Measurements from ENCODE around the gene PPARD.

PPARD gene

DNA sequence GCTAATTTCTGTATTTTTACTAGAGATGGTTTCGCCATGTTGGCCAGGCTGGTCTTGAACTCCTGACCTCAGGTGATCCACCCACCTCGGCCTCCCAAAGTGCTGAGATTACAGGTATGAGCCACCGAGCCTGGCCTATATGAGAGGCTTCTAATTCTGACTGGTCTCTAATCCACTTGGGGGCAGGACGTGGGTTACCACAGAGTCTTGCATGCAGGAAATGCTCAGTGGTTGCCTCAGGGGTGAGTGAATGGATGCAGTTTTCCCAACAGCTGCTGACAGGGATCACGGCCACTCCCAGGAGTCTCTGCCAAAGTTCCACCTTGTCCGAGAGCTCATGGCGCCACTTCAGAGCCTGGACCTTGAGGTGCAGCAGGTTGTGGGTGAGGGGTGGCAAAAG is 103.3 kb downstream of the PPARD start:
- no peak for DNase-seq

- no peak for DNase-seq
Observed at GRCh38 chr6:35448191-35448590, 105.8 kb downstream of the PPARD start.

DNA sequence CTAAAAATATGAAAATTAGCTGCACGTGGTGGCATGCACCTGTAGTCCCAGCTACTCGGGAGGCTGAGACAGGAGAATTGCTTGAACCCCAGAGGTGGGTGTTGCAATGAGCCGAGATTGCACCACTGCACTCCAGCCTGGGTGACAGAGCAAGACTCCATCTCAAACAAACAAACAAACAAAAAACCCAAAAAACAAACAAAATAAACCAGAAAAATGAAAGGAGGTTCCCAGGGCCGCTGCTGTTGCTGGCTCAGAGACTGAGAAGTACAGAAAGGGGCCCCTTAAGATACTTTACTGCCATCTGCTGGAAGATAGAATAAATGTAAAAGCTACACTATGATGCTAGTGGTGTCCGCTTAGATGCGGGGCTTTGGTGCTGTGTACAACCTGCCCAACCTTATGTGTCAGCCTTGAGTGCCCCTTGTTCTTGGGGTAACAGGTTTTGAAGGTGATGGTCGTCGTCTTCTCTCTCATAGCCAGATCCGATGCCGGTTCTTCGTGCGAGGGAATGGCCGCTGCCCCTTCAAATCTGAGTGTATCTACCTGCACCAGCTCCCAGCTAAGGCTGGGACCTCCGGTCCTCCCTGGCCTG is 107.0 kb downstream of the PPARD start:
- no peak for DNase-seq

DNA sequence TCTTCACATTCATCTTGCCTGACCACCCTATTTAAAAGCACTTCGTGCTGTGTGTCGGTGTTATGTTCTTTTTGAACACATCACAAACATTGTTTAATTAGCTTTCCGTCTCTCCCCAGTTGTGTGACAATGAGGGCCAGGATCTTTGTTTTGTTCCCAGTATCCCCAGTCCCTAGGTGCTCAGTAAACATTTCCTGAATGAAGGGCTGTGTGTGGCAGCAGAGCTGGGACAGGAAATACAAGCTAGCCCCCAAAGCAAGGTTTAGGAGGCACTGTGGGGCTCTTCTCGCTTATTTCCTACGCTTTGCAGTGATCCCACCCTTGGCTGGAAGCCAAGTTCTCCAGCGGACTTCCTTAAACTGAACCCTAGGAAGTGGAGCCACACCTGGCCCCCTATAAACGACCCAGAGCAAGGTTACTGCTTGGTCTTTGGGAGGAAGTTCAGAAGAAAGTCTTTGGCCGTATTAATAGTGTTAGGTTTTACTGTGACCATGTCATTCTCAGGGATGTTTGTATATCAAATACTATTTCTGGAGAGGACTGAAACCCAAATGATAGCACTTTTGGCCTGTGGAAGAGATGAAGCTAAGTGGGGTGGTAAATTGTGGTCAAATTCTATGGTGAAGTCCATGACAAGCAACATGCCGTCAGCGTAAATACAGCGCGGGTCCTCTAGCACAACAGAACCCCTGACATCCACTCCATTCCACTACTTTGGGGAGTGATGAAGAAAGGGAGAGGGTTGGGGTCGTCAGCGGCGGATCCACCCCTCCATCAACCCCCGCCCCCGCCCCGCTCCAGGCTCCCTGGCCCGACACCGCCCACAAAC is 109.2 kb downstream of the PPARD start:
- no peak for DNase-seq

DNA sequence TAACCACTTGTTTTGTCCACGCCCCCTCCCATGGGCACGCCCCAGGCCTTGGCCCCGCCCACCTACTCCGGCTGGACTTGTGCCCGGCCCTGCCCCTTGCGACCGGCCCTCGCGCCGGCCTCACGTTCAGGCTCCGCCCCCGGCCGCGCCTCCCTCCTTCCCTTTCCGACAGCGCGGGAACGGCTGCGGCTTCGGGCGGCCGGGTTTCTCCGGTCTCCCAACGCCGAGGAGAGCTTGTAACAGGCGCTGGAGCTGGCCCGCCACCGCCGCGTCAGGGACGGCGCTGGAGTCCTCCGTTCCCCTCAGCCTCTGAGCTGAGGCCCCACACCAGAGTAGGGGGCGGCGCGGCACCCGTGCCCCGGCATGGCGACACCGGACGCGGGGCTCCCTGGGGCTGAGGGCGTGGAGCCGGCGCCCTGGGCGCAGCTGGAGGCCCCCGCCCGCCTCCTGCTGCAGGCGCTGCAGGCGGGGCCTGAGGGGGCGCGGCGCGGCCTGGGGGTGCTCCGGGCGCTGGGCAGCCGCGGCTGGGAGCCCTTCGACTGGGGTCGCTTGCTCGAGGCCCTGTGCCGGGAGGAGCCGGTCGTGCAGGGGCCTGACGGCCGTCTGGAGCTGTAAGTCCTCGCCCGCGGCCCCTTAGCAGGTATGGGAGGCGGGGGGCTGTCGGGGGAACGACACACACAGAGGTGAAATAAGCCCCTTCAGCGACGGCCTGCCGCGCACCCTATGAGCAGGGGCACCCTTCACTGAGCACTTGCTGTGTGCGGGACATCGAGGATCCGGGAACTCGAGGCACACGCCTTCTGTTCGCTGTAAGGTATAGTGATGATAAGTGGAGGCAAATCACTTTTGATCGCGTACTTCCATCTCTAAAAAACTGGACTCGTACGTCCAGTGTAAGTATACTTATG is 110.1 kb downstream of the PPARD start, which contains the start of gene FANCE:
FANCE (plus strand) TSS at position 156 of the 908 bp plus-strand sequence; CDS start at position 364, 208 bp downstream.
- DNase-seq: peak; percentile 78

DNA sequence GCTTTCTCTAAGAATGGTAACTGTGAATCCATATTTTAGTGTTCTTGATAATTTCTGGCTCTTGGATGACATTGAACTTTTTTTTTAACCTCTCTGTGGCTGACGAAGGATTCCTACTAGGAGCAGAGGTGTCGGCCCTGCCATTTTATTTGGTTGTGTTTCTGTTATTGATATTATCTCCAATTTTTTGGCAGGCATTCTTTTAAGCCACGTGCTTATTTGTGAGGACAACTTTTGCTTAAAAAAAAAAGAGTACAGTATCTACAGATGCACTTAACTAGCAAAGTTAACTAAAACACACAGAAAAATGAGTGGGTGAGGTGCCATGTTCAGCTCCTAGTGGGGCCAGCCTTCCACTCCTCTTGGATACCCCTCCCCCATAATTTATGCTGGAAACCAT is 110.9 kb downstream of the PPARD start:
- DNase-seq: no peak

DNA sequence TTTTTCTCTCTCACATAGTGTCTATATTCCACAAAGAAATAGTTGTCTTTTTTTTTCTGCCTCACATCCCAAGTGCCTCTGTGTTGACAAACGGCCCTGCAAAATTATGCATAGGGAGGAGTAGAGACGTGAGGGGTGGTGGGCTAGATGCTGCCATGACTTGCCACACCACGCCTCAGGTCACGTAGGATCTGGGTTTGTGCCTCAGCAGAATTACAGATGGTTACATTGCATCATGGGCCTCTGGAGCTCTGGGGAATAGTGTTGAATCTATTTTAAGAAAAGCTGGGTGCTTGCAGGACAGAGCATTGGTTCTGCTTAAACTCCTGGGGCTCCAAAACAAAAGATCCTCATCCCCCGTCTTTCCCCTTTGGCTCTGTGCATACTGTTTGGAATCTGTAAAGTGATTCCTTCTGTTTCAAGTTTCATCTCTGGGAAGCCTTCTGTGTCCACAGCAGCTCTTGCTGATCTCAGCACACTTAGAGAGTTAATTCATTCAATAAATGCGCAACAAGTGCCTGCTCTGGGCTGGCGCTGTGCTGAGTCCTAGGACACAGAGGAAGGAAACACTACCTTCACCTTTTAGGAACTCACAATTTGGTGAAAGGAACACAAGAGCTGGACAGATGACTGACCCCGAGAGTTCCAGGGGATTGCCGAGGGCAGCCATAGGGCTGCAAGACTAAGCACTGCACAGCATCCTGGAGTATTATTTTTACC is 112.2 kb downstream of the PPARD start:
- DNase-seq: no peak

GRCh38 chr6:35457907-35458306 is 115.5 kb downstream of the PPARD start:
- DNase-seq: no peak

GRCh38 chr6:35461270-35461669 is 118.9 kb downstream of the PPARD start:
- DNase-seq: no peak

DNA sequence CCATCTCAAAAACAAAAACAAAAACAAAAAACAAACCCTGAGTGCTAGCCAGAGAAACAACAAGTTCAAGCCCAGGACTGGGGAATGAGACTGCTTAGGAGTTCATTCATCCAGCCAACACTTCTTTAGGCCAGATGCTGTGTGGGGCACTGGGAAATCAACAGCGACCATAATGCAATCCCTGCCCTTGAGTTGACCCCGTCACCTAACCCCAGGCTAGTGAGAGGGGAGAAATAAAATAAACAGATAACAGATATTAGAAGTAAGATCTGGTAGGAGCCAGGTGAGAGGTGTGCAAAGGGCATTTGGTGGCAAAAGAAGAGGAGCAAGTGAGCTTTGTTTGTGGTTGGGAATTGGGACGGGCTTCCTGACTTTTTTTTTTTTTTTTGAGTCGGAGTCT is 120.9 kb downstream of the PPARD start:
- DNase-seq: no peak

DNA sequence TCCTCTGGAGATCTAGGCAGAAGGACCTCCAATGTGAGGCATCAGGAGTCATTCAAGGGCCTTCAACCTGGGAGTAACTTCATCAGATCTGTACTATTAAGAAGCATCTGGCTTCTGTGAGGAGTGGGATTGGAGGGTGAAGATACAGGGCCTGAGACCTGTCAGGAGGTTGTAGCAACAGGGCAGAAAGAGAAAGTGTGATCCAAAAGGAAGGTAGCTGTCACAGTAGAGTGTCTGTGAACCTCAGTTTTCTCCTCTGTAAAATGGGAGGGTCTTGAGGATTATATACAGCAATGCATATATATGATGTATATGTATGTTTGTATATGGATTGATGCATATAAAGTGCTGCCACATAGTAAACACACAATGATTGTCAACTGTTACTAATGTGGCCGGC is 123.3 kb downstream of the PPARD start:
- no peak for DNase-seq

- peak; percentile 82 for DNase-seq
Observed at GRCh38 chr6:35468181-35468979, 126.0 kb downstream of the PPARD start, which contains the start of gene RPL10A. Gene RPL10A, plus strand, starts transcription at chr6:35468401. Its CDS starts 34 bp downstream, at chr6:35468435.

GRCh38 chr6:35468980-35469750 is 126.8 kb downstream of the PPARD start:
- no peak for DNase-seq

GRCh38 chr6:35469751-35470662 is 127.6 kb downstream of the PPARD start:
- DNase-seq: no peak

DNA sequence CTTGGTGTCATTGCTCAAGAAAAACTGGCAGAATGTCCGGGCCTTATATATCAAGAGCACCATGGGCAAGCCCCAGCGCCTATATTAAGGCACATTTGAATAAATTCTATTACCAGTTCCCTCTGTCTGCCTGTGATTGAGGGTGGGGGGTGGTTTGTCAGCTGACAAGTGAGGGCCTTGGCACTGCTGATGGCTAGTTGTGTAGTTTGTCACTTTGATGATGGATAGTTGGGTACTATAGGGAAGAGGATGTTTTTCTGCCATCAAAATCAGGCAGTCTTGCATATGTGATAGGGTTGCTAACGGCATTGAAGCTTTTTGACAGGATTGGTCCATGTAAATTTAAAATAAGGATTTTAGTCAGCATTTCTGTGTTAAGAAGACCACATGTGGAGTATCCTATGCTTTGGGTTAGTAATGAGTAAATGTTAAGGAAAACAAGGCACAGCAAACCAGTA is 128.3 kb downstream of the PPARD start:
- no peak for DNase-seq

GRCh38 chr6:35471836-35472345 is 129.5 kb downstream of the PPARD start:
- no peak for DNase-seq

GRCh38 chr6:35473075-35473849 is 130.9 kb downstream of the PPARD start:
- DNase-seq: no peak

DNA sequence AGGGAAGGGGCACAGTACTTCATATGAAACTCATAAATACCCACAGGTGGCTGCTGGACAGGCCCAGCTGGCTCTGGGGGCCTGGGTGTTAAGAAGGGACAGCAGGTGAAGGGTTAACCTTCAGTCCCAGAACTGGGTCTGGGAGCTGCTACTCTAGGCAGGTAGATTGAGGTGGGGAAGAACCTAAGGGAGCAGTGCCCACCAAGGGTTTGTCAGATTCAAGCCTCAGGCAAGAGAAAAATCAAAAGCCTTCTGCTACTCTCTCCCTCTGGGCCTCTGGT is 131.4 kb downstream of the PPARD start:
- no peak for DNase-seq
